OCI-LY7 (cell line): ENCODE measurements around the gene TGM5. TPM values are rescaled to one million over a fixed set of nuclear protein-coding genes. Genes with fewer than 3 reads are reported as not detected.

Experiments
- BruUV-seq: library from RNA; stranded (reverse); fragments of 400-500 nt; replicated peaks from 2 replicates; lab custom pipeline; 2021; lab: Mats Ljungman, UMichigan
- CTCF ChIA-PET: fragments of 300-600 bp; sonication (Branson Sonifier 250); formaldehyde crosslinking; loops from one replicate; lab custom pipeline; 2022; ENCODE audit warnings: antibody characterized with exemption; ENCODE audit not compliant: unreplicated experiment; lab: Charles Lee
- POLR2A ChIA-PET: fragments of 300-600 bp; sonication (Branson Sonifier 250); formaldehyde crosslinking; loops from one replicate; lab custom pipeline; 2022; ENCODE audit warnings: antibody characterized with exemption; lab: Charles Lee
- DNase-seq: peaks from one replicate; pipeline ENCODE4 v3.0.0-alpha.2; 2015; ENCODE audit warnings: low spot score
- H2AFZ ChIP-seq: fragments of 200-600 bp; sonication (generic), shearing (Covaris generic); 2 replicates; pipeline ENCODE4 v1.6.1; 2014; ENCODE audit warnings: mild to moderate bottlenecking, antibody characterized with exemption, low read length, moderate library complexity
- H3K27ac ChIP-seq: fragments of 200-600 bp; sonication (generic); 2 replicates; pipeline ENCODE4 v1.5.1; 2014; ENCODE audit warnings: mixed run types, low read depth, mild to moderate bottlenecking, moderate library complexity, low read length, inconsistent platforms; ENCODE audit not compliant: poor library complexity, severe bottlenecking
- H3K36me3 ChIP-seq: fragments of 200-600 bp; sonication (generic); 2 replicates; pipeline ENCODE4 v1.6.1; 2014; ENCODE audit warnings: mild to moderate bottlenecking, antibody characterized with exemption, low read length, moderate library complexity, mixed read lengths; ENCODE audit not compliant: insufficient read depth
- H3K4me1 ChIP-seq: fragments of 200-600 bp; sonication (generic); 2 replicates; pipeline ENCODE4 v1.5.1; 2014; ENCODE audit warnings: mild to moderate bottlenecking, low read length; ENCODE audit not compliant: insufficient read depth, poor library complexity, severe bottlenecking
- H3K4me2 ChIP-seq: fragments of 200-600 bp; sonication (generic); 2 replicates; pipeline ENCODE4 v1.6.1; 2014; ENCODE audit warnings: mild to moderate bottlenecking, low read length
- H3K4me3 ChIP-seq: fragments of 200-600 bp; sonication (generic); 2 replicates; pipeline ENCODE4 v1.5.1; 2014; ENCODE audit warnings: mild to moderate bottlenecking, low read depth, low read length; ENCODE audit not compliant: poor library complexity, severe bottlenecking
- H3K79me2 ChIP-seq: fragments of 200-600 bp; sonication (generic); 2 replicates; pipeline ENCODE4 v1.6.1; 2016; ENCODE audit warnings: low read depth, mild to moderate bottlenecking, low read length, moderate library complexity, mixed read lengths; ENCODE audit not compliant: insufficient read depth
- H3K9me2 ChIP-seq: fragments of 200-600 bp; sonication (generic); 2 replicates; pipeline ENCODE4 v1.6.1; 2016; ENCODE audit warnings: mild to moderate bottlenecking, low read length, mixed read lengths; ENCODE audit not compliant: insufficient read depth
- H3K9me3 ChIP-seq: fragments of 200-600 bp; sonication (generic); 2 replicates; pipeline ENCODE4 v1.6.1; 2014; ENCODE audit warnings: mild to moderate bottlenecking, mixed run types, low read length, mixed read lengths
- H4K20me1 ChIP-seq: fragments of 200-600 bp; sonication (generic); 2 replicates; pipeline ENCODE4 v1.6.1; 2014; ENCODE audit warnings: mild to moderate bottlenecking, antibody characterized with exemption, low read length, moderate library complexity, mixed read lengths; ENCODE audit not compliant: insufficient read depth
- EZH2phosphoT487 ChIP-seq: fragments of 200-600 bp; sonication (generic); IDR thresholded peaks from 2 replicates; pipeline ENCODE4 v1.6.1; 2018; ENCODE audit warnings: low read depth, borderline replicate concordance, mild to moderate bottlenecking, mixed run types, antibody characterized with exemption, low read length, moderate library complexity, mixed read lengths
- intact Hi-C: fragments of 100-400 bp; cut with micrococcal nuclease; formaldehyde crosslinking; loops from one replicate; pipeline ENCODE4 v1.10.0; 2022; ENCODE audit not compliant: unreplicated experiment
- total RNA-seq, 2 experiments: library from RNA; depleted of rRNA in 1 of 2; stranded (reverse); fragments of >200 nt in 1 of 2; shearing (Covaris generic) in 1 of 2; gene quantifications; 2 replicates each; pipeline ENCODE4 v1.2.3, GENCODE V29; 2014 to 2022
- TF ChIP-seq, protein P1 (sequence below): fragments of 200-600 bp; sonication (generic); conservative IDR thresholded peaks from 2 replicates; pipeline ENCODE4 v1.5.1; 2014; ENCODE audit warnings: mild to moderate bottlenecking, antibody characterized with exemption, low read length, moderate library complexity, mixed read lengths

TGM5 gene
- total RNA-seq, 2 experiments from 2014 or later: not detected

DNA sequence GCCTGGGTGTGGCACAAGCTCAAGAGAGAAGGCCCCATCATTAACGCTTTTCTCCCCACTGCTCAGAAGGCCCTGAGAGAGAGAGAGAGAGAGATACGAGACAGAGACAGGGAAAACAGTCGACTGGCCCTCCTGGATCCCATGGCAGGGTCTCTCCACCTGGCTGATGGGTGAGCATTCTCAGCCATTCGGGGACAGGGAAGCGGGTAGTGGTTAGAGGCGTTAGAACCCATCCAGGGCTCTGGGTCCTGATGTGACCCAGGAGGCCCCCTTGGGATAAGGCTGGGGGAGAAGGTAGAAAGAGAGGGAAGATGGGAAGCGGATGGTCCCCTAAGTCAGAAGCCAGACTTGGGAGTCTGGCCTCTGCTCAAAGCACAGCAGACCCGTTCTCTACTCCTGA lies 7.9 kb downstream of the TGM5 start:
- ChIA-PET POLR2A (no interaction called here), CTCF (no interaction called here)
- no peaks in the 10 kb centered on the region for H3K79me2 ChIP-seq
- no peak overlapping the region for H3K4me2 ChIP-seq
- H3K9me3 ChIP-seq: no peaks in the 10 kb centered on the region
- H2AFZ ChIP-seq: no peak overlapping the region
- TF ChIP-seq, protein P1, sequence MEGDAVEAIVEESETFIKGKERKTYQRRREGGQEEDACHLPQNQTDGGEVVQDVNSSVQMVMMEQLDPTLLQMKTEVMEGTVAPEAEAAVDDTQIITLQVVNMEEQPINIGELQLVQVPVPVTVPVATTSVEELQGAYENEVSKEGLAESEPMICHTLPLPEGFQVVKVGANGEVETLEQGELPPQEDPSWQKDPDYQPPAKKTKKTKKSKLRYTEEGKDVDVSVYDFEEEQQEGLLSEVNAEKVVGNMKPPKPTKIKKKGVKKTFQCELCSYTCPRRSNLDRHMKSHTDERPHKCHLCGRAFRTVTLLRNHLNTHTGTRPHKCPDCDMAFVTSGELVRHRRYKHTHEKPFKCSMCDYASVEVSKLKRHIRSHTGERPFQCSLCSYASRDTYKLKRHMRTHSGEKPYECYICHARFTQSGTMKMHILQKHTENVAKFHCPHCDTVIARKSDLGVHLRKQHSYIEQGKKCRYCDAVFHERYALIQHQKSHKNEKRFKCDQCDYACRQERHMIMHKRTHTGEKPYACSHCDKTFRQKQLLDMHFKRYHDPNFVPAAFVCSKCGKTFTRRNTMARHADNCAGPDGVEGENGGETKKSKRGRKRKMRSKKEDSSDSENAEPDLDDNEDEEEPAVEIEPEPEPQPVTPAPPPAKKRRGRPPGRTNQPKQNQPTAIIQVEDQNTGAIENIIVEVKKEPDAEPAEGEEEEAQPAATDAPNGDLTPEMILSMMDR: no peak
- TF ChIP-seq EZH2phosphoT487: no peak
- no peak overlapping the region for H3K27ac ChIP-seq
- H3K4me1 ChIP-seq: no peaks in the 10 kb centered on the region
- H3K9me2 ChIP-seq: no peaks in the 10 kb centered on the region
- H3K4me3 ChIP-seq: no peak overlapping the region
- no peaks in the 10 kb centered on the region for H4K20me1 ChIP-seq
- no TSS peak for BruUV-seq
- intact Hi-C loops: no loop called here
- no peaks in the 10 kb centered on the region for H3K36me3 ChIP-seq
- DNase-seq: no peak

DNA sequence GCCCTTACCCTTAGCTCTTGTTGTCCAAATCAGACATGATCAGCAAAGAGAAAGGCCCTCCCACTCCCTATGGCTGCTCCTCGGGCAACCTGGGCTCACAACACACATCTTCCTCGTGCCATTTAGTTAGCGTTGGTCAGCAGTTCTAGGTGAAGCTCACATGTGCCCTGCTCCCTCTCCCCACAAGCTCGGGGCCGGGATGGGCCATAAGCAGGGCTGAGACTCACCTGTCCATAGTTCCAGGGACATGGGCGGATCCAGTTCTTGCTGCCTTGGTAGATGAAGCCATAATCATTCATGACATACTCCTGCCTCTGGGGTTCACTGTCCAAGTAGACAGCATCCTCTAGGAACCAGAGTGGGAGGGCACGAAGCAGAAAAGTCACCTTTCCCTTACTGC lies 10.4 kb downstream of the TGM5 start:
- Histone ChIP-seq H3K4me1 (no peaks in the 10 kb centered on the region), H3K27ac (no peak overlapping the region), H4K20me1 (no peaks in the 10 kb centered on the region), H2AFZ (no peak overlapping the region), H3K4me3 (no peak overlapping the region), H3K9me3 (no peaks in the 10 kb centered on the region), H3K4me2 (no peak overlapping the region), H3K36me3 (no peaks in the 10 kb centered on the region), H3K79me2 (no peaks in the 10 kb centered on the region), H3K9me2 (no peaks in the 10 kb centered on the region)
- no peak for TF ChIP-seq EZH2phosphoT487
- TF ChIP-seq, protein P1: no peak
- intact Hi-C loops: no loop called here
- ChIA-PET CTCF (no interaction called here), POLR2A (no interaction called here)
- no TSS peak for BruUV-seq
- no peak for DNase-seq

DNA sequence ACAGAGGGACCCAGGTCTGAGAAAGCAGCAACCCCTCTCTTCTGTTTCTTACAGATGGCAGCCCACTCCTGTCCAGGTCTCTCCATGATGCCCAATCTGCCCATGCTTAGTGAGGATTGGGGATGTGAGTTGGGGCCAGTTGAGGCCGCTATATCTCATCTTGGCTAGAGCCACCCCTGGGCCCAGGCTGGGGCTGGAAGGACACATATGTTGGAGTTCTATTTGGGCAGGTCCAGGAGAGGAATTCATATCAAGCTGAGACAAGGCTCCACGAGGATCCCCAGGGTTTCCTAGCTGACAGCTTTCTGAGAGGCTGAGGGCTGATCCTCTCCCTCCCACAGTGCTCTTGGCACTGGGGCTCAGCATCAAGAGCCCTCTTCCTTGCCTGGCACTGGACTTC lies 11.4 kb downstream of the TGM5 start:
- H3K4me3 ChIP-seq: no peak overlapping the region
- no peaks in the 10 kb centered on the region for H3K36me3 ChIP-seq
- H3K9me3 ChIP-seq: no peaks in the 10 kb centered on the region
- H3K4me1 ChIP-seq: no peaks in the 10 kb centered on the region
- BruUV-seq: no TSS peak
- no peak for DNase-seq
- POLR2A ChIA-PET: no interaction called here
- CTCF ChIA-PET: no interaction called here
- H3K79me2 ChIP-seq: no peaks in the 10 kb centered on the region
- intact Hi-C loops: no loop called here
- no peak overlapping the region for H3K4me2 ChIP-seq
- no peak overlapping the region for H3K27ac ChIP-seq
- H2AFZ ChIP-seq: no peak overlapping the region
- no peaks in the 10 kb centered on the region for H4K20me1 ChIP-seq
- TF ChIP-seq, protein P1: no peak
- no peak for TF ChIP-seq EZH2phosphoT487
- H3K9me2 ChIP-seq: no peaks in the 10 kb centered on the region
